IPS DF 6.9 (cell line): ENCODE measurements around the gene CD80.

ENCODE experiments used
- DNase-seq: peaks from one replicate; pipeline ENCODE4 v3.0.0-alpha.2; 2013; ENCODE audit warnings: low read depth, low spot score
- H3K27ac ChIP-seq: one replicate; pipeline ENCODE4 v1.5.1; 2013; ENCODE audit warnings: low read length, control low read depth
- H3K27me3 ChIP-seq: 2 replicates; pipeline ENCODE4 v1.6.1; 2013; ENCODE audit warnings: mild to moderate bottlenecking, low read length; ENCODE audit not compliant: control insufficient read depth, insufficient read depth
- H3K36me3 ChIP-seq: 2 replicates; pipeline ENCODE4 v1.6.1; 2013; ENCODE audit warnings: low read length; ENCODE audit not compliant: control insufficient read depth, insufficient read depth
- H3K4me1 ChIP-seq: 2 replicates; pipeline ENCODE4 v1.6.1; 2013; ENCODE audit warnings: low read length; ENCODE audit not compliant: control insufficient read depth, insufficient read depth
- H3K4me3 ChIP-seq: 2 replicates; pipeline ENCODE4 v1.5.1; 2013; ENCODE audit warnings: mild to moderate bottlenecking, low read length
- H3K9me3 ChIP-seq: 2 replicates; pipeline ENCODE4 v1.6.1; 2013; ENCODE audit warnings: low read length, inconsistent platforms; ENCODE audit not compliant: control insufficient read depth, insufficient read depth
- WGBS: extraction: QIAGEN DNeasy Blood & Tissue Kit; methylation state at CpG from one replicate; pipeline ENCODE4 v1.1.7; 2013; ENCODE audit warnings: mixed read lengths, missing lambda C conversion rate; ENCODE audit not compliant: insufficient read length, insufficient coverage; 5-methylcytosine and 5-hydroxymethylcytosine counted together

The CD80 gene

GRCh38 chr3:119548341-119548740, 11.1 kb downstream of the CD80 start:
- DNase-seq, result no peak
- Histone ChIP-seq H3K27ac (no peak overlapping the region), H3K27me3 (no peaks in the 10 kb centered on the region), H3K9me3 (no peaks in the 10 kb centered on the region), H3K36me3 (no peaks in the 10 kb centered on the region), H3K4me1 (no peaks in the 10 kb centered on the region; the same call in 1 of the 2 replicates), H3K4me3 (no peak overlapping the region)
- no CpG with 5 or more reads among the region's 3 CpGs for WGBS

GRCh38 chr3:119547227-119547626, 12.2 kb downstream of the CD80 start:
- H3K27ac ChIP-seq, result no peak overlapping the region
- no peaks in the 10 kb centered on the region for H3K4me1 ChIP-seq
- H3K36me3 ChIP-seq, result no peaks in the 10 kb centered on the region
- no peak overlapping the region for H3K4me3 ChIP-seq
- WGBS, result no CpG with 5 or more reads among the region's 1 CpG
- no peak for DNase-seq
- no peaks in the 10 kb centered on the region for H3K9me3 ChIP-seq
- H3K27me3 ChIP-seq, result no peaks in the 10 kb centered on the region

- no peak overlapping the region for H3K4me3 ChIP-seq
- no peaks in the 10 kb centered on the region for H3K9me3 ChIP-seq
- H3K36me3 ChIP-seq, result no peaks in the 10 kb centered on the region
- DNase-seq, result no peak
- H3K4me1 ChIP-seq, result no peaks in the 10 kb centered on the region
- no CpG with 5 or more reads among the region's 7 CpGs for WGBS
- no peak overlapping the region for H3K27ac ChIP-seq
- H3K27me3 ChIP-seq, result no peaks in the 10 kb centered on the region
Measured at GRCh38 chr3:119543147-119543546, 16.3 kb downstream of the CD80 start.

DNA sequence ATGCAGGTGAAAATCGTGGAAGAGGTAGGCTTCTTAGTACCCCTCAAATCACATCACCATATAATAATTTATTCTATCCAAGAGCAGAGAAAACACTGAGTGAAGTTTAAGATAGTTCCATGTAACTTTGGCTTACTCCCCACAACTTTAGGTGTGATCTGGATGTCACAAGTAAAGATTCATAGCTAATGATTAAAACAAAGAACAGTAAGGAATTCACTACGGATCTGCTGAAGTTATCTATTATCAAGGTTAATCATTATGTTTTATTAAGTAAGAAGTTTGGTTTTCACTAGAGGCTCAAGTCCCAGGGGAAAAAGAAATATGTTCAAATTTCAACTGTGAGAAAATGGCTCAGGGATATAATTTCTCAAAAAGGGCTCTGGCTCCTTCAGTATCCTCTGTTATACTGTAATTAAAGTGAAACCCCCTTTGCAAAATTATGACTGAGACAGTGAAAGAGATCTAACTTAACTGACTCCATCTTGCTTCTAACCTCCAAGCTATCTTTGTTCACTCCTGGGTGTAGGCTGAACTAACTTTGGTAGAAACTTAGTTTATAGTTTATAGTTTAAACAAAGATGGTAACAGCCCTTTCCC, 17.1 kb downstream of the CD80 start:
- no CpG with 5 or more reads among the region's 2 CpGs for WGBS

DNA sequence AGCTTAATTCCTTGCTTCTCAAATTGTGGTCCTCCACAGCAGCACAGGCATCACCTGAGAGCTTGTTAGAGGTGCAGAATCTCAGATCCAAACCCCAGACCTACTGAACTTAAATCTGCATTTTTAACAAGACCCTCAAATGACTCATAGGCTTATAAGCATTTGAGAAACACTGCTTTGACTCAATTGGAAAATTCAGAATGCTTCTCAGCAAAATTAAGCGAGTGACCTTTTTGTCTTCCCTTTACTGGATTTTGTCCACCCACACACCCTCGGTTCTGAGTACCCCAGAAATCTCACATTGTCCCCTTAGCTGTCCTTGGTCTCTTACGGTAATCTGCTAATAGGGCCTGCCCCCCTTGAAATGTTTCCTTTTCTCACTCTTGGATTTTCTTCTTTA, 17.9 kb downstream of the CD80 start:
- H3K27ac ChIP-seq, result no peak overlapping the region
- whole genome bisulfite sequencing, result no CpG with 5 or more reads among the region's 3 CpGs
- H3K4me3 ChIP-seq, result no peak overlapping the region
- no peaks in the 10 kb centered on the region for H3K4me1 ChIP-seq
- no peak for DNase-seq
- H3K9me3 ChIP-seq, result no peaks in the 10 kb centered on the region
- H3K27me3 ChIP-seq, result no peaks in the 10 kb centered on the region
- H3K36me3 ChIP-seq, result no peaks in the 10 kb centered on the region

More for the DNA sequence above, 17.1 kb downstream of the CD80 start:
- Histone ChIP-seq H3K27ac (no peak overlapping the region), H3K4me1 (no peaks in the 10 kb centered on the region), H3K27me3 (no peaks in the 10 kb centered on the region), H3K9me3 (no peaks in the 10 kb centered on the region), H3K4me3 (no peak overlapping the region), H3K36me3 (no peaks in the 10 kb centered on the region)
- DNase-seq, result no peak

GRCh38 chr3:119538772-119539171, 20.6 kb downstream of the CD80 start:
- no peaks in the 10 kb centered on the region for H3K9me3 ChIP-seq
- WGBS, result no CpG with 5 or more reads among the region's 1 CpG
- DNase-seq, result no peak
- no peak overlapping the region for H3K4me3 ChIP-seq
- H3K27me3 ChIP-seq, result no peaks in the 10 kb centered on the region
- no peaks in the 10 kb centered on the region for H3K36me3 ChIP-seq
- no peak overlapping the region for H3K27ac ChIP-seq
- H3K4me1 ChIP-seq, result no peaks in the 10 kb centered on the region

DNA sequence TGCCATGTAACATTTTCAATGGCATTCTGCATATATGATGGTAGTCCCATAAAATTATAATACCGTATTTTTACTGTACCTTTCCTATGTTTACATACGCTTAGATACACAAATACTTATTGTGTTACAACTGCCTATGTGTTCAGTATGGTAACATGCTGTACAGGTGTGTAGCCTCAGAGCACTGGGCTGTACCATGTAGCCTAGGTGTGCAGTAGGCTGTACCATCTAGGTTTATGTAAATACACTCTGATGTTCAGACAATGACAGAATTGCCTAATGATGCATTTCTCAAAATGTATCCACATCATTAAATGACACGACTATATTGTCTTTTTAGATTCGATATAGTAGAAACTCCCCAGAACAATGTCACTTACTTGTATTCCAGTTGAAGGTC, 22.7 kb downstream of the CD80 start:
- WGBS, result no CpG with 5 or more reads among the region's 4 CpGs
- no peaks in the 10 kb centered on the region for H3K27me3 ChIP-seq
- H3K27ac ChIP-seq, result no peak overlapping the region
- DNase-seq, result no peak
- no peaks in the 10 kb centered on the region for H3K36me3 ChIP-seq
- H3K4me3 ChIP-seq, result no peak overlapping the region
- H3K9me3 ChIP-seq, result no peaks in the 10 kb centered on the region
- no peaks in the 10 kb centered on the region for H3K4me1 ChIP-seq

- H3K36me3 ChIP-seq, result no peaks in the 10 kb centered on the region
- H3K9me3 ChIP-seq, result no peaks in the 10 kb centered on the region
- H3K4me3 ChIP-seq, result no peak overlapping the region
- DNase-seq, result no peak
- H3K27me3 ChIP-seq, result no peaks in the 10 kb centered on the region
- no CpG with 5 or more reads among the region's 1 CpG for WGBS
- H3K4me1 ChIP-seq, result no peaks in the 10 kb centered on the region
- no peak overlapping the region for H3K27ac ChIP-seq
Measured at GRCh38 chr3:119534296-119534695, 25.1 kb downstream of the CD80 start.

- Histone ChIP-seq H3K27me3 (no peaks in the 10 kb centered on the region), H3K27ac (no peak overlapping the region), H3K4me1 (no peaks in the 10 kb centered on the region), H3K36me3 (no peaks in the 10 kb centered on the region), H3K4me3 (no peak overlapping the region), H3K9me3 (no peaks in the 10 kb centered on the region)
- no CpG with 5 or more reads among the region's 4 CpGs for WGBS
- no peak for DNase-seq
Measured at GRCh38 chr3:119531151-119531550, 28.3 kb downstream of the CD80 start.

GRCh38 chr3:119530456-119530855, 29.0 kb downstream of the CD80 start:
- Histone ChIP-seq H3K27ac (no peak overlapping the region), H3K36me3 (no peaks in the 10 kb centered on the region), H3K27me3 (no peaks in the 10 kb centered on the region), H3K4me3 (no peak overlapping the region), H3K4me1 (0 out of 2 replicates have a peak, but pooled peaks cover under 1% of the 10 kb centered on the region), H3K9me3 (no peaks in the 10 kb centered on the region)
- WGBS, result no CpG with 5 or more reads among the region's 2 CpGs
- no peak for DNase-seq

GRCh38 chr3:119529883-119530282, 29.5 kb downstream of the CD80 start:
- Histone ChIP-seq H3K27me3 (no peaks in the 10 kb centered on the region), H3K4me1 (0 out of 2 replicates have a peak, but pooled peaks cover 1% of the 10 kb centered on the region), H3K9me3 (no peaks in the 10 kb centered on the region), H3K36me3 (no peaks in the 10 kb centered on the region), H3K4me3 (no peak overlapping the region), H3K27ac (no peak overlapping the region)
- DNase-seq, result no peak
